Activated T-helper 1 cell treated with anti-CD3 and anti-CD28 coated beads, Interleukin-2, amount 50 U/mL, for 16 hours (primary cell): ENCODE data around the gene ADAM29.
"Not testable (repeated sequence)": the region's sequence is repeated elsewhere in the genome, so short reads cannot be mapped to it uniquely, and the experiment has no call there.

Experiments
- DNase-seq, 2 donors: peaks; one replicate each; pipeline ENCODE4 v3.0.0-alpha.2; 2020; ENCODE audit warnings: low read depth in 1 of 2, low spot score in 1 of 2

ADAM29 gene

DNA sequence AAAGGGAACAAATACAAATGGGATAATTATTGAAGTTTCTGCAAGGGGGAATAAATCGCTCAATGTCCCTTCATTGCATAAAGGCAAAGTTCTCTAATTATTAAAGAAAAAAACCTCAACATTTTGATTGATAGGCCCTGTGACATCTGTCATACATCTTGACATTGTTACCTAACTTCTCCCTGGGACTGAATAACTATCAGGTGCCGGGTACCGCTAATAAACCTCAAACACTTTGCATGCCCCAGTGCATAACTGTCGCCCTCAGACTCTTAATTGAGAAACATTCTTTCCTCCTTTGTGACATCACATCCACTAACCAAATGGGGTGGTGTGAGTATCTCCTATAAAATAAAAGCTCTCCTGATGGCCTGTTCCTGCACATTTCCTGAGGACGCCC, at the start of gene ADAM29:
Gene ADAM29 (plus strand): TSS at position 301 of the 400 bp plus-strand sequence. CDS start 57,168 bp downstream, outside the sequence.
- no peak for DNase-seq

GRCh38 chr4:174869339-174869738, 48.8 kb upstream of the ADAM29 start:
- DNase-seq = no peak

DNA sequence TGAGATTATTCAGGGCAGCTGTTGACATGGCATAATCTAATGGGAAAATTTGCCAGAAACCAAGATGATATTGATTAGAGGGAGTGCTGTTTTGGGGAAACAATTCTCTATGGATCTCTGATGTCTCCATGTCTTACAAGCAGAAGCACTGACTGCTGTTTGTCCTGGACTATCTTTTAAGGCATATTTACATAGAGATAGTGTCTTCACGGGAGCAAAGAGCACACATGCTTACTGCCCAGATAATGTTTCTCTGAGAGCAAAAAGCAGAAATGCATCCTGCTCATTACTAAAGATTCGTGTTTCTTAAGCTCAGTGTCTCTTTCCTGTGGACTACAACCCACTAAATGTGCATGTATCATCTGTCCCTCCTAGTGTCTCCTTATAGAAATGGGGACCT, 47.8 kb upstream of the ADAM29 start:
- DNase-seq = no peak

GRCh38 chr4:174871407-174871806, 46.8 kb upstream of the ADAM29 start:
- no peak for DNase-seq

DNA sequence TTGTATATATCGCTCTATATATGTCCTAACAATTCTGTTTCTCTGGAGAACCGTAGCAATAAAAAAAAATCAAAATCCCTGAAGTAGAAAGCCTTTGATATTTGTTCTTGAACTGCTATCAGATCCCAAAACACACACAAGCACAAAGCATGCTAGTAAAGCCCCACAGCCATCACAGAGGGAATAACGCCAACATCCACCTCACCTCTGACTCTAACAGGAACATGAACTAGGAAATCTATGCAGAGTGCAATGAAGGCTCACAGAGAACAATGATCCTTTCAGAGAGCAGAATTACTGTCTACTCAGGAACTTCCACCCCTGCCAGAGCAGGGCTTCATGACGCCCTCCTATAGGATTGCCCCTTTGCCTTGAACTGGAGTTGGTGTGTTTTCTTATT, 45.0 kb upstream of the ADAM29 start:
- DNase-seq = not testable (repeated sequence)

DNA sequence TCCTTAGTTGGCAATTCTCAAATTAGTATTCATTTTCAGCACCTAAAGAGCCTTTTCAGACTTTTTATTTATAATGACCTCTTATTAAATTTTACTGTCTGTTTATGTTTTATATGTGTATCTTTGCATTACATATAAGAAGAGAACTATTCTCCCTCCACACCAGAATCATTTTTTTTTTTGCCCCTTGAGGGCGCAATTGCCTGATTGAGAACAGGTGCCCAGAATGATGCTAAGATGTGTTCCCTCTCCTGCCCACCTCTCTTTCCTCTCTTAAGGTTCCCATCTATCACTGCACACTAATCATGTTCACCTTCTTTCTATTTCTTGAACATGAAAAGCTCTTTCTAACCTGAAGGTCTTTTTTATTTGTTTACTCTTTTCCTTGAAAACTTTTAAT, 44.2 kb upstream of the ADAM29 start:
- no peak for DNase-seq

DNA sequence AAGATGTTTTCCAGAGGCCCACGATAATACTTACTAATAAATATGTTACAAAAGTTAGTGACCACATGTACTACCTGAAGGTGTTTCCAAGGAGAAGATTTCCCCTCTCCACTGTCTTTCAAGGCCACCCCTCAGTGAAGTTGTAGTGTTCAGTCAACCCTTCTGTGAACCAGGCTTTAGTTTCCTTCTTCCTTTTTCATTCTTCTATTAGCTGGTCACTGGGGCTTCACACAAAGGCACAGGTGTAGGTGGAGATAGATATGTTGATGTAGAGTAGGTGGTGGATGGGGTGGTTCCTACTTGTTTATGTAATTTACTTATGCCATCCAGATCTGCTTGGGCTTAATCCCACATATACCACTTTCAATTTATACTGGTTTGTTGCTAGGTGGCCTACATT, 43.3 kb upstream of the ADAM29 start:
- no peak for DNase-seq

DNA sequence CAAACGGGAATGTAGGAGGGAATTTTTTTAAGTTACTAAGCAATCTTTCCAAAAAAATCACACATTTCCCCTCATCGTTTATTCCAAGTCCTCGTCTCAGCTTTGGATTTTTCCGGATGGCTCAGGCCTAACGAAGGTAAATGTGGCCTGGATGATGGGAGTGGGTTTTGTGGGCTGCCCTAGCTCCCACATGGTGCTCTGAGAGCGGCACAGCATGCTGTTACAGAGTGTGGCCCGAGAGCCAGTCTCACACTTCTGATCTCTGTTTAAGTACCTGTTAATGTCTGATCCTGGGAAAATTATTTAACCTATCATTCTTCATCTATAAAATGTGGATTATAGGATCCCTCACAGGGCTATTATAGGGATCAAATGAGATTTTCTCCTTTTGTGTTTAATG, 38.2 kb upstream of the ADAM29 start:
- DNase-seq = no peak

GRCh38 chr4:174882317-174882992, 35.7 kb upstream of the ADAM29 start:
- DNase-seq = no peak

GRCh38 chr4:174907508-174907907, 10.7 kb upstream of the ADAM29 start:
- DNase-seq = no peak

- no peak for DNase-seq
These were observed 7.9 kb upstream of the ADAM29 start for GRCh38 chr4:174910271-174910670.

GRCh38 chr4:174912919-174913543, 5.1 kb upstream of the ADAM29 start:
- DNase-seq = no peak

DNA sequence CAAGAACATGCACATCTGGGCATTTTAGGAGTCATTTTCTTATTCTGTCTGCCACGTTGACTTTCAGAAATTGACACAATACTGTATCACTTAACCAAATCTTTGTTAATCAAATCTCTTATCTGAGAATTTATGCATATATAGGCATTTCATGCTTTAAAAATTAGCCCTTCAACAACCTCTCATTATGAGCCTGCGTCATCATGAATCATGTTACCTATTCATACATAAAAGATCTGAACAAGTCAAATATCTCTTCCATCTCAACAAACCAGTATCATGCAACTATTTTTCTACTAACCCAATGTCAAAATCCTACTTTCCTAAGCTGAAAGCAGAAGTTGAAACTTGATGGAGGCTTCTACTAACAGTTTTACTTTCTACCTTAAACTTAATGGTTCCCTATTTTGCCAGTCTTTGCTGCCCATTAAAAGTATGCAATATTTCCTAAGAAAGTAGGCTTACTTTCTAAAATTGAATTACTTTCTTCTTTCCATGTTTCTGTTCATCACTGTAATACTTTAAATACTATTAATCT, 1.8 kb downstream of the ADAM29 start:
- no peak for DNase-seq

- no peak for DNase-seq
These were observed 8.8 kb downstream of the ADAM29 start for GRCh38 chr4:174926958-174927357.

DNA sequence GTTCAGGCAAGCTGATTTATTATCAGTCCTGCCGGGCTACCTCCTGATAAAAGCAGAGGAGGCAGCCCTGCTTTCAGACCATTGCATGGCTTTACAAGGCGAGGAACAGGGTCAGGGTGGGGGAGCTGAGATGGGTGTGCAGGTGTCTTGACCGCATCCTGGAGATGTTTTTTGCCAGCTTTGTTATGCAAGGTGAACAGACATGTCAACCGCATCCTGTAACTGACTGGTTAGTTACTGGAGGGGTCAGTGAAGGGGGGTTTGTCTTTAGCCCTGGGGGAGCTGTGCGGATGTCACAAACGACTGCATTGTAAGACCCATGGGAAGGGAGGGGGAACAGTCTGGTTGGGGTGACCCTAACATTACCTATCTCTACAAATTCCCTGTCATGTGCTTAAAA, 10.0 kb downstream of the ADAM29 start:
- no peak for DNase-seq

DNA sequence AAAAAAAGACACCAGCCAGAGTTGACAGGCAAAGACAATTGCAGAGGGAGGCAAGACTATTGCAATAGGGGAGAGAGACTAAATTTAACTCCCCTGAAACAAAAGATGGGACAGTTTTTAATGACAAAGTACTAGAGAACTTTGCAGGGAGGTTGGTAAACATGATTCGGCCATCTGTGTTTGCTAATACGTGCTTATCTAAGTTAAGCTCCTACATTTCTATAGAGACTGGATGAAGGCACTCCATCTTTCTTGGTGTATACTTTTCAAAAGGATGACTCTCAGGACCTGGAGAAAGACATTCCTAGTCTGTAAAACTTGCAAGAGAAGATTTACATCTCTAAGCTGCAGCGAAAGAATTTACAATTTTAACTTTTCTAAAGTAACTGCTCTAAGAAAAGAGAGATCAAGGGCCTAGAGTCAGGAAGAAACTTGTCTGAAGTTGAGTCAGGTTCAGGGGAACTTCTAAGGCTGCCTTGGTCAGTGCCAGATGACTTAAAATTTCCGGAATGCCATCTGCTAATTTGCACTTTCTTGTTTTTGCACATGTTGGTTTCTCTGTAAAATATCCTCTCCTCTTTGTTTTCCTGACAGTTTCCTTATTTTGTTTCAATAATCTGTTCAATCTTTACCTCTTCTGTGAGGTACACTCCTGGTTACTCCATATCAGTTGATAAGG, 10.6 kb downstream of the ADAM29 start:
- DNase-seq = no peak

DNA sequence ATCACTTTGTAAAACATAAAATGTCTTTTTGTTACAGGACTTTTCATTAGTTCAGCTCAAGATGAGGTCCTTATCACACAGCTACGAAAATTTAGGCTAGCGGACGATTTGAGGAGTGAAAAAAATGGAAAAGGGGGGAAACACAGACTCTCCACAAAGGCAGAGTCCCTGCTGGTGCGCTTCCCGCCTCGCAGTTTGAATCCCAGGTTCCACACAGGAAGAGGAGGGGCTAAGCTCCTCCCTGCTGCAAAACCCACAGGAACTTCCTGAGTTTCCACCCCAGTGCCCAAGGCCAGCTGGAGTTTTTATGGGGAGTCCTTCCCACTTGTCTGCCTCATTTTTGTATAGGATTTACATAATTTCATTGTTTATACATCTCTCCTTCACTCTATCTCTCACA, 11.2 kb downstream of the ADAM29 start:
- DNase-seq = no peak

DNA sequence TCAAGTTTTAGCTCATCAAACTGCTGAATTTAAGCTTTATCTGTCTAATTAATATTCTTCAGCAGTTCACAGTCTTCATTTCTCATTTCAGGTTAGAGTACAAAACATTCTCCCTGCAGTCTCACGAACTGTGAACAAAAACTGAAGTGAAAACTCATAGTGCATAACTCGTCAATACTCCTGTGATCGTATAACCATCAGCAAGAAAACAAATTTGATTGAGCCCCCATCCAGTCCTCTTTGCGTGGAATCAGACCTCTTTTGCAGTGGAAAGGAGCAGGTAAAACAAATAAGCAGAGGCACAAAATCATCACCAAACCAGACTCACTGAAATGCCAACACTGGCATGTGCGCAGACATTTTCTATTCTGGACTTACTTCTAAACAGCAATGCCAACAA, 12.7 kb downstream of the ADAM29 start:
- no peak for DNase-seq

- no peak for DNase-seq
These were observed 14.9 kb downstream of the ADAM29 start for GRCh38 chr4:174933083-174933482.

DNA sequence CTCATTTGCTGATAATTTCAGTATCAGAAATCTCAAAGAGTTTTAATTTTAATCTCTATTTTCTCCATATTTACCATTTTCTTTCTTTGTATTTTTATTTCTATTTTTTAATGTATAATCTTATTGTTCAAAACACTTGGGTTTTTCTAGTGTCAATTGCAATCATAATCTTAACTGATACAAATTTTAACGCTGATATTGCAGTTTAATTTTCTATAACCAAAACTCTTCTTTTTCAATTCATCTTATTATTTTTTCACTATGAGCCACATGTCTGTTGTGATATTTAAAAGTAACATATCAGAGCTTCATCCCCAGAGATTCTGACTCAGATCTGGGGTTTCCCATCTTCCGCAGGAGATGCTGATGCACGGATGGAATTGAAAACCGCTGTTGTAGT, 16.2 kb downstream of the ADAM29 start:
- no peak for DNase-seq

DNA sequence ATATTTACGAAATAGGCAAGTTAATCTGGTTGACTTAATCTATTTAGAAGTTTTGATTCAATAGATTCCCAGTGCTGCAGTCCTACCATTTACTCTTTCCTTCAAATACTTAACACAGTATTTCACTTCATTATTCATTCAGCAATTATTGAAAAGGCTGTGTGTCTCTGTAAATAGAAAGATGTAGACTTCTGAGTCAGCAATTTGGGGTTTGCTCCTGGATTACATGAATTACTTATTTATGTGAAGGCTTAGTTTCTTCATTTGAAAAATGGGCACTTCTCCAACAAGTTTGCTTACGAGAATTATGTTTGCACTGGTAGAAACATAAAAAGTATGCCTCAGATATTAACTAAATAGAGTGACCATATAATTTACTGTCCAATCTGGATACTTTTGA, 17.4 kb downstream of the ADAM29 start:
- DNase-seq = no peak

- DNase-seq = no peak
These were observed 21.8 kb downstream of the ADAM29 start for GRCh38 chr4:174940002-174940401.
